ENCODE data around the gene COL27A1.
"Not testable (repeated sequence)": the region's sequence is repeated elsewhere in the genome, so short reads cannot be mapped to it uniquely, and the experiment has no call there.

- not testable (repeated sequence) for TF ChIP-seq BACH2 (CRISPR knock-in tag; IDR thresholded peaks at IDR 0.05; ENCODE audit: borderline replicate concordance); TCF4 (CRISPR knock-in tag; IDR thresholded peaks at IDR 0.05; ENCODE audit: borderline replicate concordance); PATZ1 (CRISPR knock-in tag; IDR thresholded peaks at IDR 0.05; ENCODE audit: borderline replicate concordance); OSR1 (CRISPR knock-in tag; IDR thresholded peaks at IDR 0.05); ESRRG (CRISPR knock-in tag; IDR thresholded peaks at IDR 0.05); CSDC2 (CRISPR knock-in tag; IDR thresholded peaks at IDR 0.05); ZFP30 (CRISPR knock-in tag; IDR thresholded peaks at IDR 0.05); TSHZ2 (CRISPR knock-in tag; IDR thresholded peaks at IDR 0.05); ZFP3 (CRISPR knock-in tag; IDR thresholded peaks at IDR 0.05); CREB5 (CRISPR knock-in tag; IDR thresholded peaks at IDR 0.05; ENCODE audit: low read depth); POU6F1 (CRISPR knock-in tag; IDR thresholded peaks at IDR 0.05; ENCODE audit: borderline replicate concordance, low read depth); ISL1 (CRISPR knock-in tag; IDR thresholded peaks at IDR 0.05); GLIS3 (CRISPR knock-in tag; IDR thresholded peaks at IDR 0.05)
Measured at GRCh38 chr9:114328357-114328820, 173.1 kb downstream of the COL27A1 start.
